Peyer's patch (tissue), 4 donors: ENCODE data around the gene WNT6. TPM values are rescaled to one million over a fixed set of nuclear protein-coding genes. Genes with fewer than 3 reads are reported as not detected.

Experiments
- DNase-seq, 3 donors: peaks; one replicate each; pipeline ENCODE4 v3.0.0-alpha.2; 2017 to 2019
- H3K27ac ChIP-seq, 4 donors: fragments of 200-600 bp; sonication (generic); one replicate each; pipeline ENCODE4 v1.5.1; 2016 to 2019
- H3K27me3 ChIP-seq, 2 donors: fragments of 200-600 bp; sonication (generic); one replicate each; pipeline ENCODE4 v1.5.1; 2019
- H3K36me3 ChIP-seq, 3 donors: fragments of 200-600 bp; sonication (generic); one replicate each; pipeline ENCODE4 v1.5.1; 2016 to 2019
- H3K4me1 ChIP-seq, 4 donors: fragments of 200-600 bp; sonication (generic); one replicate each; pipeline ENCODE4 v1.5.1; 2016 to 2019
- H3K4me3 ChIP-seq, 4 donors: fragments of 200-600 bp; sonication (generic); 1 replicate in 3 of 4; 2 replicates in 1 of 4; pipeline ENCODE4 v1.5.1; 2016 to 2019; ENCODE audit warnings: mild to moderate bottlenecking in 1 of 4
- H3K9me3 ChIP-seq, 4 donors: fragments of 200-600 bp; sonication (generic); one replicate each; pipeline ENCODE4 v1.5.1; 2016 to 2019; ENCODE audit warnings: mild to moderate bottlenecking in 1 of 4
- CTCF ChIP-seq, 6 experiments: fragments of 450-650 bp in 4 of 6; fragments of 200-600 bp in 2 of 6; sonication (generic) in 1 of 6; IDR thresholded peaks; one replicate each; pipeline ENCODE4 v1.5.1; 2017 to 2019; ENCODE audit warnings: antibody characterized with exemption in 6 of 6, mild to moderate bottlenecking in 3 of 6, moderate library complexity in 1 of 6
- POLR2A ChIP-seq, 2 donors: fragments of 450-650 bp; IDR thresholded peaks; one replicate each; pipeline ENCODE4 v1.5.1; 2017; ENCODE audit warnings: antibody characterized with exemption in 2 of 2, mild to moderate bottlenecking in 2 of 2, moderate library complexity in 2 of 2
- total RNA-seq, 4 donors: library from RNA; depleted of rRNA; stranded (reverse); fragments of >200 nt; gene quantifications; one replicate each; pipeline ENCODE4 v1.1.0, GENCODE V29; 2016

WNT6 gene
- total RNA-seq, 4 donors from 2014 or later, result not detected

GRCh38 chr2:218889937-218890336, 30.3 kb downstream of the WNT6 start:
- H3K27me3 ChIP-seq, result peaks cover 0 to 10% of the 10 kb centered on the region in 2 donors
- no peak overlapping the region for H3K4me3 ChIP-seq
- no peaks in the 10 kb centered on the region for H3K36me3 ChIP-seq
- TF ChIP-seq CTCF (IDR thresholded peaks at IDR 0.05) (no peak), POLR2A (IDR thresholded peaks at IDR 0.05) (no peak)
- H3K4me1 ChIP-seq, result peaks cover 5 to 19% (median 16%) of the 10 kb centered on the region in 4 donors
- DNase-seq, result no peak
- no peaks in the 10 kb centered on the region for H3K9me3 ChIP-seq
- no peak overlapping the region for H3K27ac ChIP-seq

DNA sequence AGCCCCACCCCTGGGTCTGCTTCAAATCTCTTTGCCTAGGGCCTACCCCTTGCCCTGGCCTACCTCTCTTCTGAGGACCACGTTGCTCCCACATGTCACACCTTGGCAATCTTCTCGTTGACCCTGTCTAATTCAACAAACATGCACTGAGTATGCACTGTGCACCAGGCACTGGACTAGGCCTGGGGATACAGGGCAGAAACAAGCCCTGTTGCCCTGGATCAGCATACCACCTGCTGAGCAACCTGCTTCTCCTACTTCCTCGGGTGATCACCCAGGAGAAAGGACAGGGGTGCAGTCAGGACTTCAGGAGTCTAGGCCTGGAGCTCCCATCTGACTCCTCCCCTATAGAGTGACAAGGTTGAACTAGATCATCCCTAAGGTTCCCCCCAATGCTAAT, 30.8 kb downstream of the WNT6 start:
- Histone ChIP-seq H3K27ac (no peak overlapping the region), H3K27me3 (peaks cover 0 to 15% of the 10 kb centered on the region in 2 donors), H3K9me3 (no peaks in the 10 kb centered on the region), H3K4me3 (no peak overlapping the region), H3K4me1 (peaks cover 5 to 19% (median 16%) of the 10 kb centered on the region in 4 donors), H3K36me3 (no peaks in the 10 kb centered on the region)
- peak in 1 of 3 donors; percentile 21 for DNase-seq
- TF ChIP-seq CTCF (IDR thresholded peaks at IDR 0.05) (no peak), POLR2A (IDR thresholded peaks at IDR 0.05) (no peak)

DNA sequence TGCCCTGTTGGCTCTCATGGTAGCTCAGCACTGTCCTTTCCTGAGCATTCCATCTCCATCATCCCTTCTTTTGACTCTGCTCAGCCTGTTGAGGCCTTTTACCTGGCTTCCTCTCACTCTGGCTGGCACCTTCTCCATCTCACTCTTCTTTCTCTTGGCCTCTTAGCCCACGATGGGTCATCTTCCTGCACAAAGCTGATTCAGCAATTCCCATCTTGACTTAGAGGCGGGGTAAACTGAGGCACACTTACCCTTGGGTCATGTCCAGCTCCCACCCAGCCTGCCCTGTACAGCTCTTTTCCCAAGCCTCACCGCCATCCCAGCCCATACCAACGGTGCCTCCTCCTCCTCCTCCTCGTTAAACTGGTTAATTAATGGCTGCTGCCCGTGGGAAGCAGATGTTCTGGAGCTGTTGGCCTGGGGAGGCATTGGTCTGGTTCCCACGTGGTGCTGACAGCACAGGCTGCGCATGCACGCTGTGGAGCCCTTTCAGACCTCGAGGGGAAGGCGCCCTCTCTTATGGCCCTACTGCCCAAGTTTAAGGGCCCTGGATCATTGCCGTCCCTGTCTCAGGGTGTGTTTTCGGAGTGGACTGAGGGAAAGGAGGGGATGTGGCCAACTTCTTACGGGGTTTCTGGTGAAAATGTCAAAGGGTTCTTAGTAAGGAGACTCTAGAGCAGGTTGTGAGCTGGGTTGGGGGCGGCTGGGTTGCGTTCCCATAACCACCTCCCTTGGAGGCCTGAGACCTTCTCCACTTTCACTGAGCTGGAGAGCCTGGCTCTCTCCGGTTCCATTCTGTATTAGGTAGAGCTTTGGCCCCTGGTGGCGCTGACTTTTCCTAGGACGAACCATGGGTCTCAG, 31.9 kb downstream of the WNT6 start:
- Histone ChIP-seq H3K4me3 (no peak overlapping the region), H3K27me3 (peaks cover 0 to 21% of the 10 kb centered on the region in 2 donors), H3K4me1 (peaks cover 5 to 23% (median 20%) of the 10 kb centered on the region in 4 donors), H3K36me3 (no peaks in the 10 kb centered on the region), H3K9me3 (no peaks in the 10 kb centered on the region), H3K27ac (peak overlapping the region in 1 of 4 donors; percentile 94)
- peak in 1 of 3 donors; percentile 43 for DNase-seq
- TF ChIP-seq CTCF (IDR thresholded peaks at IDR 0.05) (no peak), POLR2A (IDR thresholded peaks at IDR 0.05) (no peak)

DNA sequence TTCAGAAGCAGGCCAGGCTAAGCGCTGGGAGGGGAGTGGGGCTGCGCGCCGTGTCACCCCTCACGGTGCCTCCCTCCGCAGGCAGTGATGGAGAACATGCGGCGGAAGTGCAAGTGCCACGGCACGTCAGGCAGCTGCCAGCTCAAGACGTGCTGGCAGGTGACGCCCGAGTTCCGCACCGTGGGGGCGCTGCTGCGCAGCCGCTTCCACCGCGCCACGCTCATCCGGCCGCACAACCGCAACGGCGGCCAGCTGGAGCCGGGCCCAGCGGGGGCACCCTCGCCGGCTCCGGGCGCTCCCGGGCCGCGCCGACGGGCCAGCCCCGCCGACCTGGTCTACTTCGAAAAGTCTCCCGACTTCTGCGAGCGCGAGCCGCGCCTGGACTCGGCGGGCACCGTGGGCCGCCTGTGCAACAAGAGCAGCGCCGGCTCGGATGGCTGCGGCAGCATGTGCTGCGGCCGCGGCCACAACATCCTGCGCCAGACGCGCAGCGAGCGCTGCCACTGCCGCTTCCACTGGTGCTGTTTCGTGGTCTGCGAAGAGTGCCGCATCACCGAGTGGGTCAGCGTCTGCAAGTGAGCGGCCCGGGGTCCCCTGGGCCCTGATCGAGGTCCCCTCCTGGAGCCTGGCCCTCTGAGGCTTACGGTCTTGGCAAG, 33.2 kb downstream of the WNT6 start:
- DNase-seq, result peak; percentile 85 to 94 (median 88)
- Histone ChIP-seq H3K9me3 (no peaks in the 10 kb centered on the region), H3K27me3 (peaks cover 0 to 32% of the 10 kb centered on the region in 2 donors), H3K36me3 (no peaks in the 10 kb centered on the region), H3K27ac (peak overlapping the region in 3 of 4 donors; percentile 43 to 94 (median 59)), H3K4me3 (peak overlapping the region; percentile 26 to 63 (median 50)), H3K4me1 (peaks cover 5 to 36% (median 29%) of the 10 kb centered on the region in 4 donors)
- TF ChIP-seq CTCF (IDR thresholded peaks at IDR 0.05) (peak in 5 of 6 experiments; percentile 20 to 58 (median 54)), POLR2A (IDR thresholded peaks at IDR 0.05) (no peak)

GRCh38 chr2:218893349-218894150, 33.9 kb downstream of the WNT6 start:
- TF ChIP-seq POLR2A (IDR thresholded peaks at IDR 0.05) (no peak), CTCF (IDR thresholded peaks at IDR 0.05) (no peak)
- peaks cover 5 to 44% (median 34%) of the 10 kb centered on the region in 4 donors for H3K4me1 ChIP-seq
- H3K36me3 ChIP-seq, result no peaks in the 10 kb centered on the region
- no peak for DNase-seq
- peak overlapping the region in 3 of 4 donors; percentile 43 to 94 (median 45) for H3K27ac ChIP-seq
- no peaks in the 10 kb centered on the region for H3K9me3 ChIP-seq
- peak overlapping the region; percentile 26 to 63 (median 50) for H3K4me3 ChIP-seq
- peaks cover 0 to 40% of the 10 kb centered on the region in 2 donors for H3K27me3 ChIP-seq
